ENCODE results near the gene HLA-DQA1.
A peak's percentile ranks its signal among the peaks of the same experiment; 100 is the strongest.
"Not testable (repeated sequence)": the region's sequence is repeated elsewhere in the genome, so short reads cannot be mapped to it uniquely, and the experiment has no call there.

Gene HLA-DQA1

DNA sequence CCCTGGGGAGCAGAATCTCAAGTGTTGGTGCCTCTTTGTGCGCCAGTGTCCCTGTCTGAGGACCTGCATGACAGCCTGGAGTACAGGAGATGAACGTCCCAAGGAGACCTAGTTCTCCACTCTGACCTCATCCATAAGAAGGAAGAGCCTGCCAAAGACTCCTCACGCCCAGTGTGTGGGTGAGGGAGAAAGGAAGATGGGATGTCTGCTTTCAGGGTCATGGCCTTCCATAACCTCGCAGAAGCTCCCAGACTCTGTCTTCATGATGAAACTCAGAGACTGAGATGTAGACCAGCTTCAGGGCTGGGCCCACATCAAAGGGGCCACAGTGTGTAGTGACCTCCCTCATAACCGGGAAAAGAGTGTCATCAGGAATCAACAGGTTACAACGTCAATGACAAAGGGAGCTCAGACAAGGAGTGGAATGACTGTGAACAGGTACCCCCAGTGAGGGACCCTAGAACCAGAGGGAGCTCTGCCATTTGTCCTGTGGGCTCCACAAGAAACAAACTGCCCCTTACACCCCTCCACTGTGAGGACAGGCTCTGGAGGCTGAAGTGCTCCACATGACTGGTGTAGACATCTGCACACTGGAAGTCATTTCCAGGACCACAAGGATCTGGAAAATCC lies 21.2 kb downstream of the HLA-DQA1 start:
- DNase-seq (ENCODE audit: low read depth): no peak

DNA sequence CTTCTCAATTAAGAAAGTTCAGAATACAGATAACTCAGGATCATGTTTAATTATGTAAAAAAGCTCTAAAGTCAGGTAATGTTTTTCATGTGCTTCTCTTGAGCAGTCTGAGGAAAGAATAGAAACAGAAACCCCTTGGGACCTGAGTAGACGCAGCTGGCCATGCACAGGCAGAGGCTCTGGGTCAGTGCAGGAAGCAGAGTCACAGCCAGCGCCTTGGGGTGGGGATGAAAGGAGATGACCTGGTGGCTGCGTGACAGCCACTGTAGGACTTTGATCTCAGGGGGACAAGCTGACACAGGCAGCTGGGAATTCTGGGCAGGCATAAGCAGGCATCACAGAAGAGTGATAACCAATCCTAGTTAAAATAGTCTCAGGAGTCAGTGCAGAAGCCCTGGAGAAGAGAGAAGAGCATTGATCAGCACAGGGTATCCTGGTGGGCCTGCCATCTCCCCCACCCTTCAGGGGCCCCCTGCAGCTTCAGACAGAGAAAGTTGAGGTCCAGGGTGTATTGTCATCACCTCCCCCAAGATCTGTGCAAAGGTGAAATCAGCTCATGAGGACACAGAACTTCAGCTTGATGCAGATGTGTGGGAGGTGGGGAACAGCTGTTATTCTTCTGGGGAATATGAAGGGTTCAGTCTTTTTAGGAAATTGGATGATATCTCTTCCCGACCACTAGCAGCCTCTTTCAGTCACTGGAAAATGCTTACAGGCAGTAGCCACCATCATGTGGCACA lies 22.8 kb downstream of the HLA-DQA1 start:
- DNase-seq (ENCODE audit: low read depth): no peak

DNA sequence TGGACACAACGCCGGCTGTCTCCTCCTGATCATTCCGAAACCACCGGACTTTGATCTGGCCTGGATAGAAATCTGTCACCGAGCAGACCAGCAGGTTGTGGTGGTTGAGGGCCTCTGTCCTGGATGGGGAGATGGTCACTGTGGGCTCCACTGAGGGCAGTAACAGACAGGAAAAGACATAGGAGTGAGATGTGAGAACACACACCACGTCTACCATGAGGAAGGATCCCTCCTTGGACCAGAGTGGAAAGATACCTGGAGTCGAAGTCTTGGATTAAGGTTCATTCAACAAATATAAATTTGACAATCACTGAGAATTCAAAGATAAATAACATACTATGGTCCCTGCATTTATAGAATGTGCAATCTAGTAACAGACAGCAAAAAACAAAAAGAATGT lies 24.9 kb downstream of the HLA-DQA1 start:
- no peak for DNase-seq (ENCODE audit: low read depth)

DNA sequence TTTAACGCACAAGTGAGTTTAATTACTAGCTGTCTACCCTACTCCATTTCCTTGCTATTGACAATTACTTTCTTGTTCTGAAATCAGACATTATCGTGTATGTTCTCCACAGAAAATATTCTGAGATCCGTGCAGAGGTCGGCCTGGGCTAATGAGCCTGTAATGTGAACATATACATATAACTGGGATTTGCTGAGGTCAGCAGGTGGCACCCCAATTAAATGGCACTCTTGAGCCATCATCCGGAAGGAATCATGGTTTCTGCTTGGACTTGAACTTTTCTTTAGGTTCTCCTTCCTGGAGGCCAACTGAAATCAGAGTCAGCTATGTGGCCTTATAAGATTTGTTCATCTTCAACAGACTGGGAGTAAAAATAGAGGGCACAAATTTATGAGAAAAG lies 25.6 kb downstream of the HLA-DQA1 start:
- DNase-seq (ENCODE audit: low read depth): no peak

DNA sequence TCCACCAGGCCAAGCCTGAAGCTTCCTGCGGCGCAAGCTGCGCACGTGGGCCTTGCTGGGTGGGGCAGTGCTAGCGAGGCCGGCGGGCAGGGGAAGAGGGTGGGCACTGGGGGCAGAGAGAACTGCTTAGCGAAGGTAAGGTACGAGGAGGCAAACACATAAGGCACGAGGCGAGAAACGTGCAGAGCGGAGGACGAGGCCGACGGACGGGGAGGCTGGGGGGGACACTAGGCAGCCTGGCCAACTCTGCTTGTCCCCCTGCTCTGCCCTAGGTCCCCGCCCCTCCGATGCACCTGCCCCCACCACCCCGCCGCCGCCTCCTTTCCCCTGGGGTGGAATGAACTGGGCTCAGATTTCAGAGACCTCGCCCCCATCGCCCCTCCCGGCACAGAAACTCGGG lies 27.1 kb downstream of the HLA-DQA1 start:
- DNase-seq (ENCODE audit: low read depth): no peak

DNA sequence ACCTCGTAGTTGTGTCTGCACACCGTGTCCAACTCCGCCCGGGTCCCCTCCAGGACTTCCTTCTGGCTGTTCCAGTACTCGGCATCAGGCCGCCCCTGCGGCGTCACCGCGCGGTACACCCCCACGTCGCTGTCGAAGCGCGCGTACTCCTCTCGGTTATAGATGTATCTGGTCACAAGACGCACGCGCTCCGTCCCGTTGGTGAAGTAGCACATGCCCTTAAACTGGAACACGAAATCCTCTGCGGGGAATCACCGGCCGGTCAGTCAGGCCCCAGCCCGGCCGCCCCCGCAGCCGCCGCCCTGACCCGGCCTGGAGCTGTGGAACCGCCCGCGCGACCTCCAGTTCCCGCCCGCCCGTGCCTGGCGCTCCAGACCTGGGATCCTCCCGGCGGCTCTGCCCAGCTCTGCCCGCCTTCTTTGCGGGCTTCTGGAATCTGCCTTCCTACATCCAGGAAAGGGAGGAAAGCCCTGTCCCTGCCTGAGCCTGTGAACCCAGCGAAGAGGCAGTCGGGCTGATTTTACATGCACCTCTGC lies 27.7 kb downstream of the HLA-DQA1 start:
- DNase-seq (ENCODE audit: low read depth): peak; percentile 15

DNA sequence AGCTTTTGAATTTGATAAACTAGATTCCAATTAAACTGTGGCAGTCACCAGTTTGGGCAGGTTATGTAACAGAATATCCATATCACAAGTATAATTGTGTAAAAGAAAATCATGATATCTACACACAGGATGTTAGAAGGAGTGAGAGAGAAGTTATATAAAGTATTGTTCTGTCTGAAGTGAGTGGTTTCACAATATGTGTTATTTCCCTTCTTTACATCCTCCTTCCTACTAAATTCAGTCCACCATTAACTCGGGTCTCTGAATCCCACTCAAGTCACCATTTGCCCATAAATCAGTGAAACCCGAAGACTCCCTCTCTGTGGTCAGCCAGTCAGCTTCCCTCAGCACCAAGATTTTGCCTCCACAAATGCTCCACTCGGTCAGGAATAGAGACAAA lies 28.5 kb downstream of the HLA-DQA1 start:
- DNase-seq (ENCODE audit: low read depth): no peak

DNA sequence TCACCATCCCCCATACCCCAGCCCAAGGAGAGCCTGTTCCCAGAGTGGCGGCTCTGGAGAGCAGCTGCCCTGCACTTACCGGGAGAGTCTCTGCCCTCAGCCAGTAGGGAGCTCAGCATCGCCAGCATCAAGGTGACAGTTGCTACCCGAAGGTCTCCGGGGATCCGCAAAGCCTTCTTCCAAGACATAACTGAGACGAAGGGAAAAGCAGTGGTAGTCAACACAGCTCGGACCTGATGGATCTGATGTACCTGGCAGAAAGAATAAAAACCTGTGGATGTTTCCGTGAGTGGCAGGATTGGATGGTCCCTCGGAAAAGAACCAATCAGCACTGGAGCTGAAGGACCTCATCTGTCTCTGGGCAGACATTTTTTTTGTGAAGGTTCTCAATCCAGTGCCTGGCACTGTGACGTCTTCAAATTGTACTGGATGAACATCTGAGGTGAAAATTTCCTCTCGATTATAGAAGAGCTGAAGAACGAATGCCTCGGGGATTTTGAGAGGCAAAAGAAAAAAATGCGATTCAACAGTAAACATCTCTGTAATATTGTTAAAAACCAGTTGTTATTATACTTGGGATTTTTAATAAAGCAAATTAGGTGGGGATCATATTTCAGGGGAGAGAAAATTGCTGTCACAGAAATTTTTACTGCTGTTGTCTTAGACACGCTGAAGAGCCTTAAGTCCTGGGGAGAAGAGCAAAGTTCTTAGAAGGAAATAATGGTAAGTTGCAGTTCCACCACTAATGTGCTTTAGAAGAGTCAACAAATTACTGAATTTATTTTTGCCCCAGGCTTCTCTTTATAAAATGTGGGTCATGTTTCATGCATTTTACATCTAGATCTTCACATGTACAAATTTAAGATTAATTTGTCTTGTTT lies 29.5 kb downstream of the HLA-DQA1 start, which contains the start of gene HLA-DQB1:
Gene HLA-DQB1 (minus strand): TSS at position 238 of the 881 bp plus-strand sequence. CDS start 50 bp downstream, at position 188.
- no peak for DNase-seq (ENCODE audit: low read depth)

DNA sequence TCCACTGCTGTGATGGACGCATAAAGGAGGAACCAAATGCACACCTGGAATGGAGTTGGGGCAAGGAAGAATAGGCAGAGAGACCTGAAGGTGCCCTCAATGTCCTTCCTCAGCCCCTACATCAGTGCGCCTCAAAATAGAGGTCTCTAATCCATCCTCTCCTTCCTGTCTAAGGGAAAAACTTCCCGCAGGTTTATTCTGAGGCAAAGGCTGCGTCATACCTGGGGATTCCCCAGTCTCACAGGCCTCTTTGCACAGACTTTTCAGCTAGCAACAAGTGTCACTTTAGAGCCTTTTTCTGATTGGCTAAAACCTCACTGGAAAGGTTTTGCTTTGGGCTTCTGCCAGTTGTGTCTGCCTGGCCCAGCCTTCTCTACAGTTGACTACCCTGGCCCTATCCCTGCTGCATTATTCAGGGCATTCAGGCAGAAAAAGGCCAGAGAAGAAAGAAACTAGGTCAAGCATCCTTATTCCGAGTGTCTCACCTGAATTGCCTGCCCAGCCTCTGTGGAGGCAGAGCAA lies 31.1 kb downstream of the HLA-DQA1 start:
- no peak for DNase-seq (ENCODE audit: low read depth)

DNA sequence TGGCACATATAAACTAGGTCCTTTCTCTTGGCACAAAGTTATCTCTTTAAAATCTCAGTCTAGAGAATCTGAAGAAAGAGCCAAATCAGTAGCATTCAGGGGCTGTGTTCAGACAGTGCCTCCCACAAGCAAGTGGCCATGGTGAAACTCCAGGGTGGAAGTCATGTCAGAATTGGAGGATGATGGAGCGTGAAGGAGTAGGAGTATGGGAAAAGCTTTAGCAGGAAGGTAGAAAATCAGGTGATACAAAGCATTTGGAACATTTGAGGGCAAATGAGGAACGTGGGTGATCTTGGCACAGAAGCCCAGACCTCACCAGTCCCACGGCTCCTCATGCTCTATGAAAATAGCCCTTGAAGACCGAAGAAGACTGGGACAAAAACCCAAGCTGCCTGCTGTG lies 32.0 kb downstream of the HLA-DQA1 start:
- DNase-seq (ENCODE audit: low read depth): no peak

DNA sequence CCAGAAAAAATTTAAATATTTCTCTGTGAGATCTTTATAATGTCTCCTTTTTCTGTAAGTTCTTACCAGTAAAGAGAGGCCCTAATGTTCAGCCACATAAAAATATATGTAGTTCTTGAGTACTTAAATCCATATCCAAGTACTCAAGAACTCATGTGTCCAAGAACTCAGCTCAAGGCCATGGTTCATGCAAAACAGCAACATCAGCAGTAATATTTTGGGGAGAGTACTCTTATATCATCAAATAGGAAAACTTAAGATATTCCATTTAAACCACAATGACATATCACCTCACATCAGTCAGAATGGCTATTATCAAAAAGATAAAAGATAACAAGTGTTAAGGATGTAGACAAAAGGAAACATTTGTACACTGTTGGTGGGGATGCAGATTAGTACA lies 32.7 kb downstream of the HLA-DQA1 start:
- no peak for DNase-seq (ENCODE audit: low read depth)

DNA sequence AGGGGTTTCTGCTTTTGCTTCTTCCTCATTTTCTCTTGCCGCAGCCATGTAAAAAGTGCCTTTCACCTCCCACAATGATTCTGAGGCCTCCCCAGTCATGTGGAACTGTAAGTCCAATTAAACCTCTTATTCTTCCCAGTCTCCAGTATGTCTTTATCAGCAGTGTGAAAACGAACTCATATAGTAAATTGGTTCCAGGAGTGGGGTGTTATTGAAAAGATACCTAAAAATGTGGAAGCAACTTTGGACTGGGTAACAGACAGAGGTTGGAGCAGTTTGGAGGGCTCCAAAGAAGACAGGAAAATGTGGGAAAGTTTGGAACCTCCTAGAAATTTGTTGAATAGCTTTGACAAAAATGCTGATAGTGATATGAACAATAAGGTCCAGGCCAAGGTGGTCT lies 34.7 kb downstream of the HLA-DQA1 start:
- DNase-seq (ENCODE audit: low read depth): not testable (repeated sequence)

DNA sequence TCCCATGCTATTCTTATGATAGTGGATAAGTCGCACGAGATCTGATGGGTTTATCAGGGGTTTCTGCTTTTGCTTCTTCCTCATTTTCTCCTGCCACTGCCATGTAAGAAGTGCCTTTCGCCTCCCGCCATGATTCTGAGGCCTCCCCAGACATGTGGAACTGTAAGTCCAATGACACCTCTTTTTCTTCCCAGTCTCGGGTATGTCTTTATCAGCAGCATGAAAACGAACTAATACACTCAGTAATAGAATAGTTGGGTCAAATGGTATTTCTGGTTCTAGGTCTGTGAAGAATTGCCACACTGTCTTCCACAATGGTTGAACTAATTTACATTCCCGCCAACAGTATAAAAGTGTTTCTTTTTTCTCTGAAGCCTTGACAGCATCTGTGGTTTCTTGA lies 36.9 kb downstream of the HLA-DQA1 start:
- DNase-seq (ENCODE audit: low read depth): not testable (repeated sequence)

DNA sequence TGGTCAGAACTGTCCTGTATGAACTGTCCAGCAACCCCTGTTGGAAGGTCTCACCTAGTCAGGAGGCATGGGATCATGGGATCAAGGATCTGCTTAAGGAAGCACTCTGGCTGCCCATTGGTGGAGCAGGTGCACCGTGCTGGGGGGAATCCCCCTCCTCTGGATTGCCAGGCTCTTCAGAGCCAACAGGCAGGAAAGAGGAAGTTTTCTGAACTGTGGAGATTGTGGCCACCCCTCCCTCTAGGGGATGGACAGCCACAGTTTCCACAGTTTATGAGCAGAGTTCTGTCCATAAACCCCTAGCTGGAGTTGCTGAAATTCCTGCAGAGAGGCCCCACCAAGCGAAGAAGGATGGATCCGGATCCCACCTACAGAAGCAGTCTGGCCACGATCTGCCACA lies 42.3 kb downstream of the HLA-DQA1 start:
- DNase-seq (ENCODE audit: low read depth): no peak

DNA sequence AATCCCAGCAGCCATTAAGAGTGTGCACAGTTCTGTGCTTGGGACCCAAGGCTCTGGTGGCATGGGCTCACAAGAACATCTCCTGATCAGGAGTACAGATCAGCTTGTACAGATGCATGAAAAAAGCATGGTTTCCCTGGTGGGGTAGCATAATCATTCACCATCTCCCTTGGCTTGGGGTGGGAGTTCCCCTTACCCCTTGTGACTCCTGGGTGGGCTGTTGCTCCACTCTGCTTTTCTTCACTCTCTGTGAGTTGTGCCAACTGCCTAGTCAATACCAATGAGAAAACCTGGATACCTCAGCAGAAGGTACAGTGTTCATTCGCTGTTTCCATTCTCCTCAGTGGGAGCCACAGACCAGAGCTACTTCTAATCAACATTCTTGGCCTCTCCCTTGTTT lies 42.8 kb downstream of the HLA-DQA1 start:
- no peak for DNase-seq (ENCODE audit: low read depth)

DNA sequence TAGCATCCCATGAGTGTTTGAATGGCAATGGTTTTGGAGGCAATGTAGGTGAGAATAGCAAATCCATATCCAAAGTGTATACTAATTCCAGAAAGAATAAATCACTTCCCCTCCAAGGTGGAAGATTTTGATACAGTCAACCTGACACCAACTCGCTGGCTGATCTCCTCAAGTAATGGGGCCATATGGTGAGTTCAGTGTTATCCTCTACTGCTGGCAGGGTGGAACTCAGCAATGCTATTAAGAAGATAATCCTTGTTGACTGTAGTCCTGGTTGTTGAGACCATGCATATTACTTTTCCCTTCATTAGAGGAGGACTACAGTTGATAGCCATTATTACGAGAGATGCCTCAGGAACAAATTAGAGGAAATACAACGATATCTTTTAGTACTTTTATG lies 47.0 kb downstream of the HLA-DQA1 start:
- DNase-seq (ENCODE audit: low read depth): no peak

DNA sequence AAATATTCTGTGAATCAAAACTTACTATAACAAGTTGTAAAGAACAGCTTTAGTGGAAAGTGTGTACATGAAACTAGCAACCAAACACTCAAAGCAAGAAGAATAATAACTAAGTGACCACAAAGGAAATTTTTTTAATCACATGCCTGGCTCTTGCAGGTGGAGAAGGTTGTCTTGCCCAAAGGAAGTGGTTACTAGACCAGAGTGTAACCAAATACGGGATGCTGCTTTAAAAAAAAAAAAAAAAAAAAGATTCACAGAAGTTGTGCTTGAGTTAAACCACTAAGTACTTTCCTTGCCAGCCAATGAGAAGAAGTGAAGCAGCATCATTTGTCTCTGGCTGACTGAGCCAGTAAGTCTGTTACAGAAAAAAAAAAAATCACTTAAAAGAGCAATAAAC lies 48.4 kb downstream of the HLA-DQA1 start:
- no peak for DNase-seq (ENCODE audit: low read depth)

DNA sequence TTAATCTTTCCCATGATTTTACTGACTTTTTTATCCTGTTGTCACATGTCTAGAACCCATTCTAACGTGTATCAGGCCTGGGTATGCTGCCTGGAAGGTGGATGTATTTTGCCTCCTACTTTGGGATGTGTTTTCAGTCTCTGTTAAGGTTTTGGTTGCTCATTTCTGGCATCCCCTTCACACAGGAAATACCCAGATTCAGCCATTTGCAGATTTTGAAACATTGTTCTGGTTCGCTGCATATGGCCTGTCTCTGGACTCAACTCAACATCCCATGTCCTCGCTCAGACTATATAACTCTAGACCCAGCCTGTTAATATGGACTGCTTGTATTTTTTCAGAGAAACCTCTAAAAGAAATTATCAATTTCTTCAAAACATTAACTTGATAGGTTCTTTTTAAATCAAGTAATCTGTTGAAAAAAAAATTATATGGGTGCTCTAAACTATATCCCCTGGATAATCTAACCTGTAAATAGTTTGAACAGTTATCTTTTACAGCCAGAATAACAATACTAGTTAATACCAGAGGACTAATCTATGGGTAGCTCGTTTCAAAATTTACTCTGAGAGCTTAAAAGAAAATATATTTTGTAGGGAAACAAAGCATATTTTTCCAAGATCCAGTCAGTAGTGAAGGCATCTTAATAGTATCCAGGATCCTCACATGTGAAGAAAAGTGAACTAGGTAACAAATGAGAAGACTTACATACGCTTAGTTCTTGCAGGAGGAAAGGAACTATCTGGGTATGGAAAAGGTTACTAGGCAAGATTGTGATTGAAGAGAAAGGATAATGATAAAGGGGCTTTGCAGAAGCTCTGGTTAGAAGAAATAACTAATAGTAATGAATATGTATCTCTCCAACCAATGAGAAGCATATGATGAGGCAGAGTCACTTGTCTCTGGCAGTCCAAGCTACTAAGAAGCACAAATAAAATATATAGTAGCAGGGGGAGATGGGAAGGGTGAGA lies 52.6 kb downstream of the HLA-DQA1 start:
- no peak for DNase-seq (ENCODE audit: low read depth)

DNA sequence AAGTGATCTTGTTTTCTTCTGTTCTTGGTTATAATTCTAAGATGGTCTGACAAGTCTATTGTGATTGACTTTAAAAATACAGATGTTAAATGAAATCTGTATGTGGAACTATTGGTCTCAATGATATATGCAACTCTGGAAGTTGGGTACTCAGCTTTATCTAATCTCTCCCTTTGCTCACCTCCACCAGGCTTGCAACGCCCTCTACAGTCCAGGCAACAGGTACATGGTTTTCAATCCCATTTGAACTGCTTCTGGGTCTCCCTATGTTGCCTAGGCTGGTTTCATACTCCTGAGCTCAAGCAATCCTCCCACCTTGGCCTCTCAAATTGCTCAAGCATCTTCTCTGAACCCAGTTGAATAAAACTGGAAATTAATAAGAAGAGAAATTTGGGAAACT lies 54.8 kb downstream of the HLA-DQA1 start:
- peak; percentile 30 for DNase-seq (ENCODE audit: low read depth)

Measured in activated T-cell treated with anti-CD3 and anti-CD28 coated beads for 1 hour (primary cell).